Activated CD4-positive, alpha-beta T cell treated with anti-CD3 and anti-CD28 coated beads for 1 hour (primary cell): ENCODE data around the gene PUS1.

Source experiments
- DNase-seq: peaks from one replicate; pipeline ENCODE4 v3.0.0-alpha.2; 2020

Gene PUS1

GRCh38 chr12:131903270-131904255 lies 25.5 kb upstream of the PUS1 start:
- no peak for DNase-seq

GRCh38 chr12:131904346-131904745 lies 24.7 kb upstream of the PUS1 start:
- DNase-seq = no peak

GRCh38 chr12:131905081-131905629 lies 23.9 kb upstream of the PUS1 start:
- no peak for DNase-seq

GRCh38 chr12:131905630-131906091 lies 23.4 kb upstream of the PUS1 start:
- no peak for DNase-seq

- DNase-seq = no peak
Observed at GRCh38 chr12:131907379-131908091, 21.5 kb upstream of the PUS1 start.

- DNase-seq = no peak
Observed at GRCh38 chr12:131908092-131909080, 20.7 kb upstream of the PUS1 start.

- no peak for DNase-seq
Observed at GRCh38 chr12:131909081-131909751, 19.9 kb upstream of the PUS1 start.

- no peak for DNase-seq
Observed at GRCh38 chr12:131909752-131910219, 19.3 kb upstream of the PUS1 start.

GRCh38 chr12:131910302-131911027 lies 18.6 kb upstream of the PUS1 start:
- no peak for DNase-seq

- no peak for DNase-seq
Observed at GRCh38 chr12:131911028-131911650, 17.9 kb upstream of the PUS1 start.

GRCh38 chr12:131911851-131912477 lies 17.1 kb upstream of the PUS1 start:
- DNase-seq = no peak

GRCh38 chr12:131912518-131913274 lies 16.4 kb upstream of the PUS1 start:
- DNase-seq = no peak

- no peak for DNase-seq
Observed at GRCh38 chr12:131913666-131914065, 15.4 kb upstream of the PUS1 start.

- no peak for DNase-seq
Observed at GRCh38 chr12:131914179-131914702, 14.8 kb upstream of the PUS1 start.

GRCh38 chr12:131915000-131915689 lies 13.9 kb upstream of the PUS1 start:
- DNase-seq = no peak

- no peak for DNase-seq
Observed at GRCh38 chr12:131915823-131916222, 13.3 kb upstream of the PUS1 start.

GRCh38 chr12:131916306-131917138 lies 12.6 kb upstream of the PUS1 start:
- DNase-seq = no peak
